GM13977 (cell line): ENCODE results near the gene ARID5B.

ENCODE experiments used
- DNase-seq: peaks from one replicate; pipeline ENCODE4 v3.0.0; 2012; ENCODE audit warnings: low spot score
- in situ Hi-C: fragments of 300-500 bp; cut with MboI; formaldehyde crosslinking; loops from one replicate; pipeline ENCODE4 v1.12.0; 2022; ENCODE audit warnings: low sequenced_read_pairs, low pct_unique_long_range_greater_than_20kb, mixed read lengths, inconsistent platforms; ENCODE audit not compliant: unreplicated experiment
- TF ChIP-seq, protein P1 (sequence below): IDR thresholded peaks from 2 replicates; pipeline ENCODE4 v1.5.1; 2012; ENCODE audit warnings: mild to moderate bottlenecking, control low read depth; ENCODE audit not compliant: insufficient read depth; ENCODE audit errors: extremely low read depth, missing control alignments

The ARID5B gene

DNA sequence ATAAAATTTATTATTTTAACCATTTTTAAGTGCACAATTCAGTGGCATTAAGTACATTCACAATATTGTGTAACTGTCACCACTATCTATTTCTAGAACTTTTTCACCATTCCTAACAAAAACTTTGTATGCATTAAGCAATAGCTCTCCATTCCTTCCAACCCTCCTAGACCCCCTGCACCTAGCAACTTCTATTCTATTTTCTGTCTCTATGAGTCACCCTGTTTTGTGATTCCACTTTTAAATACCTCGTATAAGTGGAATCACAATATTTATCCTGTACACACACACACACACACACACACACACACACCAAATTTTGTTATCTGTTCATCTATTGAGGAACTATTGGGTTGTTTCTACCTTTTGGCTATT lies 89.2 kb downstream of the ARID5B start:
- TF ChIP-seq, protein P1, sequence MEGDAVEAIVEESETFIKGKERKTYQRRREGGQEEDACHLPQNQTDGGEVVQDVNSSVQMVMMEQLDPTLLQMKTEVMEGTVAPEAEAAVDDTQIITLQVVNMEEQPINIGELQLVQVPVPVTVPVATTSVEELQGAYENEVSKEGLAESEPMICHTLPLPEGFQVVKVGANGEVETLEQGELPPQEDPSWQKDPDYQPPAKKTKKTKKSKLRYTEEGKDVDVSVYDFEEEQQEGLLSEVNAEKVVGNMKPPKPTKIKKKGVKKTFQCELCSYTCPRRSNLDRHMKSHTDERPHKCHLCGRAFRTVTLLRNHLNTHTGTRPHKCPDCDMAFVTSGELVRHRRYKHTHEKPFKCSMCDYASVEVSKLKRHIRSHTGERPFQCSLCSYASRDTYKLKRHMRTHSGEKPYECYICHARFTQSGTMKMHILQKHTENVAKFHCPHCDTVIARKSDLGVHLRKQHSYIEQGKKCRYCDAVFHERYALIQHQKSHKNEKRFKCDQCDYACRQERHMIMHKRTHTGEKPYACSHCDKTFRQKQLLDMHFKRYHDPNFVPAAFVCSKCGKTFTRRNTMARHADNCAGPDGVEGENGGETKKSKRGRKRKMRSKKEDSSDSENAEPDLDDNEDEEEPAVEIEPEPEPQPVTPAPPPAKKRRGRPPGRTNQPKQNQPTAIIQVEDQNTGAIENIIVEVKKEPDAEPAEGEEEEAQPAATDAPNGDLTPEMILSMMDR, result no peak
- in situ Hi-C loops, result no loop called here
- DNase-seq, result no peak

DNA sequence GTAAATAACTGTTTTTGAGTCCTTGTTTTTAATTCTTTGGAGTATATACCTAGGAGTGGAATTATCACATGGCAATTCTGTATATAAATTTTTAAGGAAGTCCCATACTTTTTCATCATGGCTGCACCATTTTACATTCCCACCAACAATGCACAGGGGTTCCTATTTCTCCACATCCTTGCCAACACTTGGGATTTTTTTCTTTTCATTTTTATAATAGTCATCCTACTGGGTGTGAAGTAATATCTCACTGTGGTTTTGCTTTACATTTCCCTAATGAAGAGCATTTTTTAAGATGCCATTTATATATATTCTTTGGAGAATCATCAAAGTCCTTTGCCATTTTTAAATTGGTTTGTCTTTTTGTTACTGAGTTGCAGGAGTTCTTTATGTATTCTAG lies 89.7 kb downstream of the ARID5B start:
- no peak for DNase-seq
- in situ Hi-C loops, result no loop called here
- TF ChIP-seq, protein P1, result no peak

DNA sequence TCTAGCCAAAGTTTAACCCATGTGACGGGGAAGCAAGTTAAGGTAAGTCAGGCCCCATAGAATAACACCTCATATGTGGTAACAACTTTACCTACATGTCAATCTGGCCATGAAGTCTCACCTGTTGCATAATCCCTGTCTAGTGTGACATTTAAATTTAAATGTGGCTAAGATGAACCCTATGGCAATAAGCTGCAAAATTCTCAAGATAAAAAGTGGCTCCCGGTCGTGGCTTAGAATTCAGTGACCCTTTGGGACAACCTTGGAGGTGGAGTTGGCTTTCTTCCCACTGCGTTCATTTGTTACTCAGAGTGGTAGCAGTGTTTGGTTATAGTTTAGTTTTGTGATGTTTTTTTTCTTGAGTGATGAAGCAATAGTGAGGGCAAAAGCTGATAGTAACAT lies 90.6 kb downstream of the ARID5B start:
- in situ Hi-C loops, result no loop called here
- TF ChIP-seq, protein P1, result no peak
- DNase-seq, result no peak

DNA sequence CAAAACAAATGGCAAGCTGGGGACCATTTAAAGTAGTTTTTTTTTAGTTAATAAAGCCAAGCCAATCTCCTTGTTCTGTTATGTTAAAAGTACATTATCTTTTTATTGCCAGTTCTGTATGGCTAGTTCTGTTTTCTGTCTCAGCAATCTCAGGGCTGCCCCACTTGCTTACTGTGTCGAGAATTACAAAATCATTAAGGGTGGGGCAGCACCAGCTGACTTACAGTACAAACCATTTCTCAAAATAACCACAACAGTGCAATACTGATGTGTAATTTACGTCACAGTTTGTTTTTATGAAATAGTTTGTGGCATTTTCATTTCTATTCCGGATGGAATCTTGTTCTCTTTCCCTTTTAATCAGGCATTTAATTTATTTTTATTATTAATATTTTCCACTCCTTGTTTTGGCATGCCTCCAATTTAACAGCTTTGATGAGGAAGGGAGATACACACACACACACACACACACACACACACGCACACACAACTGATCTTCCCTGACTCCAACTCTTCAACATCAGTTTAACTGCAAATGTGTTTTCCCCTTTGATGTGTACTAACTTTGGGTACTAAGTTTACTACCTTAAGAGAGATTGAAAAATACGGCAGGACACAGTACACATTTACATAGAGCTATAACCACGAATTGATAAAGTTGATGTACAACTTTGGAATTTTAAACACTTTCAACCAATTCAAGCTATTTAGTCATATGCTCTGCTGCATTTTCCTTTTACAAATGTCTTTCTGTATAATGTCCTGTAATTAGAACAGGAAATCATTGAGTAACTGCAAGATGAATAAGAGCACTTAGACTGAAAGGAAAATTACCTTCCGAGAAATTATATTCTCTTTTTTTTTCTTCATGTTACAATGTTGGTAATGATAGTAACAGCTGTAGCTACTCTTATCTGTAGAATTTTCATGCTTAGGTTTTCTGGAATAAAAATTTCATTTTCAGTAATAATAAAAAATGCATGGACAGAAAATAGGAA lies 91.5 kb downstream of the ARID5B start:
- TF ChIP-seq, protein P1, result no peak
- no peak for DNase-seq

DNA sequence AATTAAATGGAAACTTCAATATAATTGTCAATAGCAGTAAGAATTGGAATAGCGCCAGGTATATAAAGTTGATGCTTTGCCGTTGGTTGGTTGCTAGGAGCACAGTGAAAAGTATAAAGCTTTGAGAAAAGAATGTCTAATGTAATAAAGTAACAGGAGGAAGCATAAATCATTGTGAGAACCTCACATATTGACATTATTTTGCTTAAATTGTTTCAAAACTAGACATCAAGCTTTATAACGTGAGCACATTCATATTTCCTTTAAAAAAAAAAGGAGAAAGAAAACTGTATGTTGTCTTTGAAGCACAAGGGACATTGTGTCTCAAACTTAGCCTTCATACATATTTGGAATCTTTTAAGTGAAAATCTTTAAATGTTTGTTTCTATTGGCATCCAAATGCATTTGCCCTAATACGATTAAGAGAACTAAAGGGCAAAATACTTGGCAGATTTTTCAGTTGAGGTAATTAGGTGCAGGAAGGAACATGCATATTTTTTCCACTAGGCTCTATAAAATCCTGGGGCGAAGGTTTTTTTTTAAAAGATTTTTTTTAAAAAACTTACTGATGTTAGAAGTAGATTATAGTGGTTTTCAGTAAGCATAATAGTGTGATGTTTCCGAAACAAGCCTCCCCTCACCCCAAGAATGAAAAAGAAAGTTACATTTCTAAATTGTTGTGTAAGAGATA lies 92.4 kb downstream of the ARID5B start:
- no peak for DNase-seq
- in situ Hi-C loops, result no loop called here
- TF ChIP-seq, protein P1, result no peak

More for the DNA sequence above, 91.5 kb downstream of the ARID5B start:
- in situ Hi-C loops, result no loop called here

DNA sequence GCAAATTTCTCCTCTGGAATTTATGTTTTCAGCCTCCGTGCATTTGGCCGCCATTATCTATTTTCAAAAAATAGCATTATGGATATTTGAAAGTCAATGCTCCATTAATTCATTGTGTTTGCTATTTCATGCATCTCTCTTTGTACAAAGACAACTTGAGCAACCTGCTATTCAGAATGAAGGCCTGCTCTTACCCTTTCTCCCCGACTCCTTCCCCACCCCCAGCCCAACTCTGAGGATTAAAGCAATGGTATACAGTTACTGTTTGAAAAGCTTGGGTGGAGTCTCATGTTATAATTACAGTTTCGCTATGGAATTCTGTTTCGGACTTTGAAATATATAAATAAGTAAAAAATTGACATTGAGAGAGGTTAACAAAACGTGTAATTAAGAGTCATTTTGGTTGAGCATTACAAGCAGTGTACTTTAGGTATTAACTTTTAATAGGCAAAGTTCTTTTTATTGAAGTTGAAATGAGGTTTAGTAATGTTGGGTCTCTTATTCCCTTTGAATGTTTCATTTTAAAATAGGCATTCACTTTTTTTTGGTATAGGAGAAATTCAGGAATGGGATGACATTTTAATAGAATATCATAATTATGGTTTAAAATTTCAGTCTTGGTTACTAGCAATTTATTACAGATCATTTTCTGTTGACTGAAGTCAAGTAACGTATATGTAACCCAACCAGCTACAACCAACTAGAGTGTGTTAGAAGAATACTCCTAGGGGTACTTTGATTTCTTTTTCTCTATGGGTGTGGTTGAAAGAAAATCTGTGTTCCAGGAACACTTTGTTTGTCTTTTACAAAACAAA lies 93.1 kb downstream of the ARID5B start:
- TF ChIP-seq, protein P1, result no peak
- in situ Hi-C loops, result no loop called here
- no peak for DNase-seq
